Measurements from ENCODE around the gene EPB41L1.

DNA sequence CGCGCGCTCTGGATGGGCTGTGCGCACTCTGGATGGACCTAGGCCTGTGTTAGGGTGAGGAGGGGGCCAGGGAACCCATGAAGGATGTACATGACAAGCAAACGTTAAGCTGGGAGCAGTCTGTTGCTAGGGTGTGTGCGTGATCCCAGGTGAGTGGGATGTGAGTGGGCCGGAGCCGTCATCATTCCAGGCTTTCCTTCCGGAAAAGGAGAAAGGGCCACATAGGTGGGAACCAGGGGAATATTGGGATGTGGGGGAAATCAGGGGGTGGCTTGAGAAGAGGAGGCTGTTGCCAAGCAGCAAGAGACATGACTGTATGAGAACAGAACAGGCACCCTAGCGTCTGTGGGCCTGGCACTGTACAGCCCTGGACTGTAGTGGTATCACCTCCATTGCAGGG, 49.7 kb upstream of the EPB41L1 start:
- TF ChIP-seq, protein P1, sequence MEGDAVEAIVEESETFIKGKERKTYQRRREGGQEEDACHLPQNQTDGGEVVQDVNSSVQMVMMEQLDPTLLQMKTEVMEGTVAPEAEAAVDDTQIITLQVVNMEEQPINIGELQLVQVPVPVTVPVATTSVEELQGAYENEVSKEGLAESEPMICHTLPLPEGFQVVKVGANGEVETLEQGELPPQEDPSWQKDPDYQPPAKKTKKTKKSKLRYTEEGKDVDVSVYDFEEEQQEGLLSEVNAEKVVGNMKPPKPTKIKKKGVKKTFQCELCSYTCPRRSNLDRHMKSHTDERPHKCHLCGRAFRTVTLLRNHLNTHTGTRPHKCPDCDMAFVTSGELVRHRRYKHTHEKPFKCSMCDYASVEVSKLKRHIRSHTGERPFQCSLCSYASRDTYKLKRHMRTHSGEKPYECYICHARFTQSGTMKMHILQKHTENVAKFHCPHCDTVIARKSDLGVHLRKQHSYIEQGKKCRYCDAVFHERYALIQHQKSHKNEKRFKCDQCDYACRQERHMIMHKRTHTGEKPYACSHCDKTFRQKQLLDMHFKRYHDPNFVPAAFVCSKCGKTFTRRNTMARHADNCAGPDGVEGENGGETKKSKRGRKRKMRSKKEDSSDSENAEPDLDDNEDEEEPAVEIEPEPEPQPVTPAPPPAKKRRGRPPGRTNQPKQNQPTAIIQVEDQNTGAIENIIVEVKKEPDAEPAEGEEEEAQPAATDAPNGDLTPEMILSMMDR (conservative IDR thresholded peaks at IDR 0.05) = no peak
- no peak for TF ChIP-seq EZH2 (IDR thresholded peaks at IDR 0.05; ENCODE audit: low read depth)
